ENCODE measurements around the gene LTBP1.

The LTBP1 gene

DNA sequence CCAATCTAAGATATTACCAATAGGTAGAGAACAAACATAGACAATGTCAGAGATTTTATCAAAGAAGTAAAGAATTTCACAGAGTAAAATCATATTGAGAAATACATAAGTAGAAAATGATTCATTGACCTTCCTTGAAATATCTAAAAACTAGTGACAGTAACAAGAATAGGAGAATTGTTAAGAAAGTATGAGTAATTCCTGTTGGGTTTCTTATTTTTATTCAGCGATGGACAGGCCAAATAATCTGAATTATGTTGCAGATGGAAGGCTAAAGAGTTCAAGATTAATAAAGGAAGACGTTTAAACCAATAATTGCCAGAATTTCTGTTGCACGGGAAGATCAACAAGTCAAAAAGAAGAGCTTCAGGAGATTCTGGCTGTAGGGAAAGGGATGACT is 366.3 kb downstream of the LTBP1 start:
- no peak for DNase-seq (ENCODE audit: low spot score)

DNA sequence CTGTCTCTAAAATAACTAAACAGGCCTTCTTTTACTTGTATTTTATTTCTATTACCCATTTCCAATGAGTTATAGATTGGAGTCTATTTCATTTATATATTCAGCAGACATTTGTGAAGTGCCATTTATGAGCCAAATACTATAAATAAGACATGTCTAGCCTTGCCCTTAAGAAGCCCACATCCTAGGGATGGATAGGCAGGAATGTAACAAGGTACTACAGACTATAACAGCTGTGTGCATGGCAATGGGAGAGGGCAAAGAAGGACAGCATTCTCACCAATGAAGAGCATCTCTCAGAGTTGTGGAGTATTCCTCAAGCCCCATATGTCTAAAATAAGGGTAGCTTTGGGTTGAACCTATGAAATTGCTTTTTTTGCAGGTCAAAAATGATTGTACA is 367.8 kb downstream of the LTBP1 start:
- no peak for DNase-seq (ENCODE audit: low spot score)

DNA sequence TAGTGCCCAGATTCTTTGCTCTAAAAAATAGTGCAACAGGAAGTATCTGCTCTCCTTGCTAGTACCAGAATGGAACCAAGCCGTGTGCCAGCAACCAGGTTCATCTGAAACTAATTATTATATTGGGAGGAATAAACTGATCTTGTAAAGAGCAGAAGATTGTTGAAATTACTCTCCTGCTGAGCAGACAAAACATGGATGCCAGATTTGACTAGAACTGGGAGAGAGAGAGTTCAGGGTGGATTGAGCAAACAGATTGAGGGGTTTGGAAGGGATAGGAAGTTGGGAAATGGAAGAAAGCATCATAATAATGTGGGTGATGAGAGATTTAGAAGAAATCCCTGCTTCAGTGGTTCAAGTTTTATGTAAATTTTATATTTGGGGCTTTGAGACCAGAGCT is 369.6 kb downstream of the LTBP1 start:
- DNase-seq (ENCODE audit: low spot score): no peak

DNA sequence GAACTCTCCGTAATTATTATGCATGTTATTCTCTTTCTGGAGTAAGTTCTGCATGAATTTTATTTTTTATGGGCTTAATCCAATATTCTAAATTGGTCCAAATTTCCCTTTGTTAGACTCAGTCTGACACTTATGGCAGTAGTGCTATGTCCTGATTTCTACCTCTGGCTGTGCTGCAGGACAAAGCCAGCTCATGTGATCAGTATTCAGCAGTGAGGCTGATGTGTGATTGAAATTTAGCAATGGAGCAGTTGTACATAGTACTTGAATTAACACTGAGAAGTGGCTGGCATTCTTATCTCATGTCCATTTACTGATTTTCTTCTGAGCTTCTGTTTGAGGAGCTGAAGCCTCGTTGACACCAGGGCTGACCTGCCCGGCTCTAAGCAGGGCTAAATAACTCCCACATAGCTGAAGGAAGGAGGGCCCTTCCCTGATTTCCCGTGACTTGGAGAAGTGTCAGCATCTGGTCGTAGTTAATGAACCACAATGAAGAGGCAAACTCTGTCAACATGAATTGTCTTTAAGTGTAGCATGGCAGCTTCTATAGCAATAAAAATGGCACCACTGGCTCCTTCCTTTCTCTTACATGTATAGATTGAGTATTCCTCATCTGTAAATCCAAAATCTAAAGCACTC is 370.7 kb downstream of the LTBP1 start:
- DNase-seq (ENCODE audit: low spot score): no peak

DNA sequence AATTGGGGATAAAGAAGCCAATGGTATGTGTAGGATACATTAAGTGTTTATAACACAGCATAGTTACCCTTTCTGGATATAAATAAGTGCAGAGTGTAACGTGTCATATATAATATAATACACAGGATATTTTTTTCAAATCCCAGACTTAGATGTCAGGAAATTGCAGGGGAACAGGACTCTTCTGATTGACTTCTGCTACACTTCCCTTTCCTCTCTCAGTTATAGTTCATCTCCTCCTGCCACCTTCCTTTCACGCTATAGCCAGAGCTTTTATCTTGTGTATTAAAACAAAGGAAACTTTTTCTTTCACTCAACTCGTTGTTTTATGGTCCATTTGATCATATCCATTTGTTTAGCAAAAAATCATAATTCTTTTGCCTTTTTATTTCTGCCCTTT is 371.7 kb downstream of the LTBP1 start:
- no peak for DNase-seq (ENCODE audit: low spot score)

DNA sequence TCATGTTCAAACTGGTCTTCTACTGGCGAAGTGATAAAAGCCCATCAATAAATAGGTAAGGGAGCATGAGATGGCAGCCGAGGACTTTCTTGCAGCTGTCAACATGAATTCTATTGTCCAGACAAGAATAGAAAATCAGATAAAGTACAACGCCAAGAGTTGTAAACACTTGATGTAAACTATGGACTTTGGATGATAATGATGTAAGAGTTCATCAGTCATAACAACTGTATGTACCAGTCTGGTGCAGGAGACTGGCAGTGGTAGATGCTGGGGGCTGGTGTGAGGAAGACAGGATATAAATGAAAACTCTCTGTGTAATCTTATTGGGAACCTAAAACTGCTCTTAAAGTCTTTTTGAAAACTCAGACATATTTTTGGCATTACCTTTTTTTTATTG is 373.8 kb downstream of the LTBP1 start:
- no peak for DNase-seq (ENCODE audit: low spot score)

DNA sequence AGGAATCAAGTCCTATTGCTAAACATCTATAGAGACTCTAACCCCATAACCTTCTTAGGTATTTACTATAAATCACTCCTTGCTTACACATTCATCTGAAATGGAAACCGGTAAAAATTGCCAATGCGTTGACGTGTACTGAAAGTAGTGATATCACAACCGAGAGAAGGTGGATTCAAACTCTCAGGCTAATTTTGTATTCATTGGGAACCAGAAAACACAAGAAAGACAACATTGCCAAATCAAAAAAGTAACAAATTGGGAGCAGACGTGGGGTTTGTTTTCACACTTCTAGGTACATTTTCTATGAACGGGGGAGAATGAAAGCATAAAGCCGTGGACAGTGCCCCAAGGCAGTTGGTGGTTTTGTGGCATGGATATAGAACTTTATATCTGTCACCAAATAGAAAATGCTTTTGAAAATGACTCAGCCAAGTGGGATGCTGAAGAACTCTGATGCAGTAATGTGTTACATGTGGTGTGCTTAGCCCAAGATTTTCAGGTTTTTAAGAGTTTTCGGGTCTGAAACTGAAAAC is 374.6 kb downstream of the LTBP1 start:
- peak; percentile 89 for DNase-seq (ENCODE audit: low spot score)

DNA sequence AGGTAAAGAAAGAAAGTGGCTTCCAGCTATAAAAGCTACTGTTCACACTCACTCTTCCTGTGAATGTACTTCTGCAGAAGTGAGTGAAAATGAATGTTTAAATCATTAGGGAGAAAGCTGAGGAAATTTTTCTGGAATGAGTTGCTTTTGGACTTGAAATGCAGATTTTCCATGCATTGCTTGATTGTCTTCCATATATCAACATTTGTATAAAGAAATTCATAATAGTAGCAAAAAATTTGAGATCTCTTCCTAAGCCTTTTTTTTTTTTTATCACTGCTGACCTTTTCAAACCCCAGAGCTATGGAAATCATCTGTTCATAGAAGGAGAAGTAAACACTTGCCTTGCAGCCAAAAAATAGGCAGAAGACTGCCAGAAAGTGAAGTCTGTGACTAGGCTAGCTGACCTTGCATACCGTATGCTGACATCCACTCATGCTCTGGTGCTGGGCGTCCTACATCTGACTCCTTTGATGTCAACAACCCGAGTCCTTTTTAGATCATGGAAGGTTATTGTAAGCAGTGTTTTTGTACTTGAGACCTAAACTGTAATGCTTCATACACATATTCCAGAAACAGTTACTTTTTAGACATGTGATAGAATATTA is 375.2 kb downstream of the LTBP1 start:
- DNase-seq (ENCODE audit: low spot score): no peak

DNA sequence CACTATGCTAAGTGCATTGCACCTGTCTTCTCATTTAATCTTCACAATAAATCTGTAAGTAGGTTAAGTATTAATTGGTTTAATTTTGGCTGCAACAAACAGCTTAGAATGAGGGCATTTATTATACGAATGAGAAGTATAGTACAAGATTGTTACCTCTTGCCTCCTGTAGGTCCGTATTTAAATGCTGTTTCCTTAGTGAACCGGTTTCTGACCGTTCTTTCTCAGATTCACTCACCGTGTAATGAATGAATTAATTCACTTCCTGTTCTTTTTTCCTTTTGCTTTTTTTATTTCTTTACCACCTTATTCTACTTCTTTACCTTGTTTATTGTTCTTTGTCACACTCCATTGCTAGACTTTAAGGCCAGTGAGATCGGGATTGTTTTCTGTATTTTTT is 375.9 kb downstream of the LTBP1 start:
- peak; percentile 66 for DNase-seq (ENCODE audit: low spot score)

DNA sequence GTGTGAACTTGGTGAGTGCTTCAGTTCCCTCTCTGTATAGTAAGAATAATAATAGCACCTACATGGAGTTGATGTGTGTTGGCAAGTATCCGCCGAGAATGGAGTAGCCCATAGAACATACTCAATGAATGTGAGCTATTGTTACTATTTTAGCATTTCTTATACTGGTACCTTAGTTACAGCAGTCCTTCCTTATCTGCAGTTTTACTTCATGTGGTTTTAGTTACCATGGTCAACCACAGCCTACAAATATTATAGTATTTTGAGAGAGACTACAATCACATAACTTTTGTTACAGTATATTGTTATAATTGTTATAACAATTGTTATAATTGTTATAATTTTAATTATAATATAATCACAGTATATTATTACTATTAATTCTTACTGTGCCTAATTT is 377.2 kb downstream of the LTBP1 start:
- no peak for DNase-seq (ENCODE audit: low spot score)

DNA sequence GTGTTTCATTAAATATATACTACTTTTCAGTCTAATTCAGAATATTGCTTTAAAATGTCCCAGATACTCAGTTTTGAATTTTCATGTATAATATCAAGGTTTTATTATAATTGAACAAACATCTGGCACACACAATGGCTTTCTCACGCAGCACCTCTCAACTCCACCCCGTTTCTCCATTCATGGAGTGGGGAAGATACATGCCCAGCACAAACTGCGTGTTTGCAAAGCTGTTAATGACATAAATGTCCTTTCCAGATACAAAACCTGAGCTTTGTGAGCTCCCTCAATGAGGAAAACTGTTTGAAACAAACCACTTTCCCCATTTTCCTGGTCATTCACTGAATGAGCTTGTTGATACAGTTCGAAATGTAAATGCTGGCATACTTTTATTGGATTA is 379.3 kb downstream of the LTBP1 start:
- DNase-seq (ENCODE audit: low spot score): no peak

DNA sequence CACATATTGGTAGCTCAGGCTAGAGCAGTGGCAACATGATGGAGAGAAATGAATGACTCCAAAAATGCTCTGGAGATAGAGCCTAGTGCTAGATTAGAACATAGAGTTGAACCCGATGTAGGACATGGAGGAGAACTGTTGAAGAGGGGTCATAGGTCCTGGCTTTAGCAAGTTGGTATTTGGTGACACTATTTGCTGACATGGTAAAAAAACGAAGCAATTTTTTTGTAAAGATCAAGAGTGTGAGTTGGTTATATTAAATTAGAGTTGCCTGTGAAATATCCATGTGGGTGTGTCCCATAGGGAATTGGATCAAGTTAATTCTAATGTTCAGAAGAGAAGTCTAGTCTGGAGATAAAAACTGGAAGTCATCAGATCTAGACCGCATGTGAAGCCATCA is 386.7 kb downstream of the LTBP1 start:
- no peak for DNase-seq (ENCODE audit: low spot score)

DNA sequence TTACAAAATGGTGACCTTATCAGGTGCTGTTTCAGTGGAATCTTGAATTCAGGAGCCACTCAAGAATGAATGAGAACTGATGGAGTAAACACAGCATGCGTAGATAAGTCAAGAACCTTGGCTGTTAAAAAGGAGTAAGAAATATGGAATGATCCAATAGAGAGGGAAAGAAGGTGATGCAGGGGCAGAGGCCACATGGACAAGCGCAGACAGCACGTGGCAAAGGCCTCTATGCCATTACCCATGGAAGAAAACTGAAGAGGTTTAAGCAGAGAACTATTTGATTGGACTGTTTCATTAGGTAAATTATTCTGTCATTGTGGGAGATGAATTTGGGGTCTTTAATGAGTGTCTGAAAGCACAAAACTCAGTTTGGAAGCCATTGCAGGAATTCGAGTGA is 387.3 kb downstream of the LTBP1 start:
- DNase-seq (ENCODE audit: low spot score): no peak

DNA sequence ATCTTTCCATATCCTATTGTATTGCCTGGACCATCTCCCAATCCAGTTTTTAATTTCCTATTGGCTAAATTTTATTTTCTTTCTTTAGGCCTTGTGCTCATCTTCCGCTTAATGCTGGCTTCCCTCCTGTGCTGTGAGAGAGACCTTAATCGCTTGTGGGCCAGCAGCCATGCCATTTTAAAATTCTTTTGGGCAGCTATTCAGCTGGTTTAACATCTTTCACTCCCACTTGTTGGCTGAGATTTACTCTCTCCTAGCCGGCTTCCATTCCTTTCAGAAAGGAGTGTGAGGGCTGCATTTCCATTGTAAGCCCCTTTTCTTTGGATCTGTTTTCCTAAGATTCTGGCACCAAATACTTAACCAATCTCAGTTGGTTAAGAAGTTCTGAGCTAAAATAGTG is 388.8 kb downstream of the LTBP1 start:
- no peak for DNase-seq (ENCODE audit: low spot score)

DNA sequence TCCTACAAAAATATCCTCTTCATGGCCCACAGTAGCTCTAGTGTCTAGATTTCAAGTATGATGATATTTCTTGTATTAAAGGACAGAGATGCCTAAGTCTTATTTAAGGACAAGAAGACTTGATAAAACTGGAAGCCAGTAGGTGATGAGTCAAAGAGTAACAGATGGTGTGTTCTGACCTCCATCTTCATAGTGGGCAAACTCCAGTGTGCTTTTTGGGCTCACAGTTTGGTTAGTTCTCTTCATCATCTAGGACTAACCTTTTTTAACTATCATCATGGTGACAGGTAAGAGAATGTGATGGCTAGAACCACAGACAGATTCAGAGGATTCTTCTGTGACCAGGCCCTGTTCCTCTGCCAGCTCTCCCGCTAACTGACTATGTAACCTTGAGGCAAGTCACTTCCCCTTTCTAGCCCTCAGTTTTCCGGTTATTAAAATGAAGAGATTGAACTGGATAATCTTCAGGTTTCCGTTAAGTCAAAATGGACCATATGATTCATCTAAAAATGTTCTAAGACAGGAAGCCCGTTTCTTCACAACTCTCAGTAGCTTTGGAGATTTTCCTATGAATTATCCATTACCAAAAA is 389.4 kb downstream of the LTBP1 start:
- peak; percentile 51 for DNase-seq (ENCODE audit: low spot score)

DNA sequence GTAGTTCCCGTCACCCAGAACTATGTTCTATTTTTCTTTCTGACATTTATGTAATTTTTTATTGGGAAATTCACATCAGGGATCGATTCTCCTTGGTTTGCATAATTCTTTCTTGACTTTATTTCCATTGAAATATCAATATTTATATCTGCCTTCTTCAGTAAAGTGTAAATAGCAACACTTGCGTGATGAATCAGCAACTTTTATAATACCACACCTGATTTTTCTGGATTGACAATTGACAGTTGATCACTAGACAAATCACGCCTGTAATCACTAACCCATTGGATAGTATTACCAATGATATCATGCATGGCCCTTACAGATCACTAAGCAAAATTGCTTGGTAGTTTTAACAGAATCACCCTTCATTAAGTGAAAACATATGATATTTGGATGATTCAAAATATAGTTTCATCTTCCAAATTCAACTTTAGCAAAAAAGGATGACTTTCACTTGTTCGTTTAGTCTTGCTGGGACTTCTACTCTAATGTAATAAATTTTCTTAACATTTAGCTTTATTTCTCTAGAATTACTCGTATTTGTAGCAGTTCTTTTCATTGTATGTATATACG is 390.7 kb downstream of the LTBP1 start:
- no peak for DNase-seq (ENCODE audit: low spot score)

DNA sequence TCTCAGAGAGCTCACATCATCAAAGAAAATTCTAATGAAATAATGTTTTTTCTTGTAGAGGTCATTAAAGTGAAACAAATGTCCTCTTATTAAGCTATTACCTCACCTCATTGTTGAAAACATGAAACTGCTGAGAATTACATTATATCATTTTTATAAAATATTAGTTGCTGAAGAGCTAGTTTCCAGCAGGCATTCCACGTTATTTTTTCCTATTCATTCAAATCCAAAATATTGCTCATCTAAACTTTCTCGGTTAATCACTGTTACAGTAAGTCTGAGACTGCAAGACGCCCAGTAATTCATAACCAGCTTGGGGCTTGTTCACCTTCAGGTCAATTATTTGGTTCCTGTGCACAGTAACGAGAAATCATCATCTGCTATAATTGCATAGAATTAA is 391.2 kb downstream of the LTBP1 start:
- DNase-seq (ENCODE audit: low spot score): no peak

DNA sequence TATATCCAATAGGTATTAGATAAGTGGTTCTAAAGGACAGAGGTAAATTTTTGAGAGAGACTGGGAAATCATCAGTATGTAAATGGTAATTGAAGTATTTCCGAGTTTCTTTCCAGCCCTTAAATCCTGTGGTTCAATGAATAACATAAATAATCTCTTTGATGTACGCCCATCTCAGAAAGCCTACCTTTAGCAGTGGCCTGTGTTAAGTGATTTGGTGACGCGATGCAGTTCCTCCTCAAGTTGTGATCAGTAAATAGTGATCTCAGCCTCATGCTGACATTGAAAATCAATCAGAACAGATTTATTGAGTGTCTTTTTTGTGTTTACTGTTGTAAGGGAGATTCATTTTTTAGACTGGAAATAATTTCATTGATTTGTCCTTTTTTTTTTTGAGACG is 392.5 kb downstream of the LTBP1 start:
- no peak for DNase-seq (ENCODE audit: low spot score)

DNA sequence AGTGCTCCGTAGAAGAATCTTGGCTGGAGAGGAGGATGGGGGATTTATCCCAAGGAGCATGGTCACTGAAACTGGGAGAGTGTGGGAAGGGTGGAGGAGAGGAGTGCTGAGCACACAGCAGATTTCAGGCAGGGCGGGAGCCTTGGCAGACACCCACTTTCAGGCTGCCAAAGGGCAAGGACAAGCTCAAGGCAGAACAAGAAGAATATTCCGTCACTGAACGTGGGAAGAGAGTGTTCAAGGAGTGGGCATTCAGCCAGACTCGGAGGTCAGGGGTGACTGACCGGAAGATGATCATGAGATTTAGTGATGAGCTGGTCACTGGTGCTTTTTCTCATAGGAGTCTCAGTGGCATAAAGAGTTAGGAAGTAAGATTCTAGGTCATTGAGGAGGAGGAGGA is 393.5 kb downstream of the LTBP1 start:
- no peak for DNase-seq (ENCODE audit: low spot score)

DNA sequence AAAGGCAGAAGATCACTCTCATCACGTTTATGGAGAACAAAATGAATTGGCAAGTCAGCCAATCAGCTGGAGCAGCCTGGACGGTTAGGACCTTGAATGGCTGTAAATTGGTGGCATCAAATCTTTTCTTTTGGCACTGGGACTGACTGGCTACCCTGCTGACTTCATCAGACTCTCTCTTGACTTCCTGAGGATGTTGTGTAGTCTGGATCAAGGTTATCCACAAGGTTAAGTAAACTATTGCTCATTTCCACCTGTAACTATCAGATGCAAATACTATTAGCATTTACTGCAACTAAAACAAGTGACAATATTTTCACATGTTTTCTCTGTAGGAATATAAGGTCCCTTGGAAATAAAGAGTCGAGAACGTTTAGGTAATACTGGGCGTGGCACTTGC is 395.4 kb downstream of the LTBP1 start:
- DNase-seq (ENCODE audit: low spot score): no peak

DNA sequence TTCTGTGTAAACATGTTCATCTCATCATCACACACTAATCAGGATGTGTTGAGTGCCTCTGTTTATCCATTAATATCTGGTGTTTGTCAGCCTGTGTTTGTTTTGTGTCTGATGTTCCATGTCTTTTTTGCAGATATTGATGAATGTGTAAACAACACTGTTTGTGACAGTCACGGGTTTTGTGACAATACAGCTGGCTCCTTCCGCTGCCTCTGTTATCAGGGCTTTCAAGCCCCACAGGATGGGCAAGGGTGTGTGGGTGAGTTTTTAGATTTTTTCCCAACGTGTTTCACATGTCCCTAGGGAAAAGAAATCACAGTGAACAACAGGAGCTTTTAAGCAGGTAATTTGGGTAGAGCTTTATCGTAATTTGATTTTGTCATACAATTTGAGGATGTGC is 396.0 kb downstream of the LTBP1 start:
- DNase-seq (ENCODE audit: low spot score): no peak

DNA sequence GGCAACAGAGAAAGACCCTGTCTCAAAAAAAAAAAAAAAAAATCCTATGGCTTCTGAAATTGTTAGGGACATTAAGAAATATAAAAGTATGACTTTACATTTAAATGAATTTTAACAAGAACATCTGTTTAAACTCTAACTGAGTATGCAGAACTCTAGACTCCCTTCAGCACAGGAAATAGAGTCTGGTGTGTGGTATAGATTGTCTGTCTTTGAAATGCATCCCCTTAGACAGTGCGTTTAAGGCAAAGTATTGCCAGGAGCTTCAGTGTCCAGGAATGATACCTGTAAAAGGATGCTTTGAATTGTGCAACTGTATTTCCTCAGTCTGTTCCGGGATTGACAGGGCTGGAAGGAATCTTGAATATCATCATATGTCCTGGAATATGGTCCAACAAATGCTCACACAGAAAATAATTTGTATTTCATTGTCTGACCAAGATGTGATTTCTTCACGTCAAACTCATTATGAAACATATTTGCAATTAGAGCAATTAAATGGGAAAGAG is 396.7 kb downstream of the LTBP1 start:
- no peak for DNase-seq (ENCODE audit: low spot score)

DNA sequence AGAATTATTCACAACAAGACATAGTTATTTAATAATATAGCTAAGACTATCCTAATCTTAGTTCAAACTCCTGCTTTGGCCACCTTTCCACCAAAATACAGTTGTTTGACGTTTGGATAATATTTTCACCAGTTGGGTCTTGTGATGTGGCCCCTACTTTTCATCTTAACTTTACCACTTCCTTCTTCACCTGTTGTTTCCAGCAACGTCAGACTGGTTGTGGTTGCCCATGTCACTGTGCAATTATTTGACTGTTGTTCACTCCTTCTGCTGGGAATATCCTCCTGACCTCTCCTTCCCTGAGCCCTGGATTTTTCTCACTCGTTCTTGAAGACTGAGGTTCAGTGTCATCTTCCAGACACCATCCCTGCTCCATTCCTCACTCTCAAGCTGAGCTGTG is 397.5 kb downstream of the LTBP1 start:
- no peak for DNase-seq (ENCODE audit: low spot score)

Data from activated CD4-positive, alpha-beta T cell treated with anti-CD3 and anti-CD28 coated beads, Interleukin-2, Interleukin-4, amounts not matched to agents 100 ng/mL and 50 ng/mL, durations not matched to agents 16 hours and 8 hours (primary cell).